ENCODE measurements around the gene FAM124A. TPM values are rescaled to one million over a fixed set of nuclear protein-coding genes. Genes with fewer than 3 reads are reported as not detected.

FAM124A gene
- total and polyA plus RNA-seq, 2 of the 8 experiments (the other 6 are each of a cell fraction or from before 2014, with no cell fraction given) = 40.7 to 49.9 TPM

GRCh38 chr13:51291341-51291740, 69.1 kb downstream of the FAM124A start (continued):
- TF ChIP-seq CHD7 (IDR thresholded peaks at IDR 0.05; ENCODE audit: insufficient replicate concordance, low read length) (no peak), CHD1 (IDR thresholded peaks at IDR 0.05; ENCODE audit: low read depth, low read length) (no peak), JUN (IDR thresholded peaks at IDR 0.05; ENCODE audit: low read depth, low read length) (no peak), RBBP5 (IDR thresholded peaks at IDR 0.05; ENCODE audit: borderline replicate concordance, low read depth, low read length) (no peak)

All from H1 (cell line).